ENCODE measurements around the gene P3H2. TPM values are rescaled to one million over a fixed set of nuclear protein-coding genes. Genes with fewer than 3 reads are reported as not detected.

P3H2 gene
- total RNA-seq, 1 experiment from 2014 or later, result 0.76 TPM

- Histone ChIP-seq H3K4me1 (ENCODE audit: control insufficient read depth in 1 of 2, insufficient read depth in 2 of 2, low read length in 2 of 2) (peaks cover 0 to 11% of the 10 kb centered on the region in 2 experiments; a peak in 2 of 4 replicates), H3K9ac (ENCODE audit: low read length) (no peak overlapping the region), H3K27me3 (ENCODE audit: insufficient read depth, low read length) (no peaks in the 10 kb centered on the region), H3K9me3 (ENCODE audit: control insufficient read depth in 1 of 2, insufficient read depth in 1 of 2, low read depth in 1 of 2, low read length in 2 of 2) (no peaks in the 10 kb centered on the region), H3K27ac (ENCODE audit: low read depth, low read length) (no peak overlapping the region), H4K20me1 (ENCODE audit: insufficient read depth) (no peaks in the 10 kb centered on the region), H3K9me2 (ENCODE audit: insufficient read depth) (no peaks in the 10 kb centered on the region), H3K4me3 (replicated peaks in 1 of 2; ENCODE audit: low read depth in 1 of 2, low read length in 2 of 2) (no peak overlapping the region), H3K36me3 (ENCODE audit: control insufficient read depth in 1 of 2, insufficient read depth in 2 of 2, low read length in 2 of 2) (no peaks in the 10 kb centered on the region), H3K79me2 (ENCODE audit: insufficient read depth, low read length) (no peaks in the 10 kb centered on the region), H2AFZ (ENCODE audit: low read depth, low read length, poor library complexity, severe bottlenecking) (no peak overlapping the region), H3K4me2 (ENCODE audit: low read length) (no peak overlapping the region)
- POLR2A ChIA-PET, result no interaction called here
- CTCF ChIA-PET, result no interaction called here
- RAD21 ChIA-PET (ENCODE audit: low non-redundant PET in 1 of 2, low total read pairs in 2 of 2, uncharacterized antibody in 2 of 2, unreplicated experiment in 2 of 2), result no interaction called here
- TF ChIP-seq YY1 (IDR thresholded peaks at IDR 0.05; ENCODE audit: extremely low read depth, insufficient replicate concordance, low read depth, low read length) (no peak), CBX3 (IDR thresholded peaks at IDR 0.05; ENCODE audit: low read depth) (no peak), CEBPB (IDR thresholded peaks at IDR 0.05; ENCODE audit: low read depth) (no peak), ELF1 (IDR thresholded peaks at IDR 0.05; ENCODE audit: borderline replicate concordance, low read depth) (no peak), REST (IDR thresholded peaks at IDR 0.05; ENCODE audit: low read depth) (no peak), ZNF274 (IDR thresholded peaks at IDR 0.05; ENCODE audit: low read depth, low read length) (no peak)
- no peak for ATAC-seq
- no peak for DNase-seq (ENCODE audit: low read depth, low spot score)
- intact Hi-C loops (cut with micrococcal nuclease), result no loop called here
- no TSS peak for BruUV-seq (replicated peaks)
Measured at GRCh38 chr3:190159902-190160435, 39.3 kb upstream of the P3H2 start.

DNA sequence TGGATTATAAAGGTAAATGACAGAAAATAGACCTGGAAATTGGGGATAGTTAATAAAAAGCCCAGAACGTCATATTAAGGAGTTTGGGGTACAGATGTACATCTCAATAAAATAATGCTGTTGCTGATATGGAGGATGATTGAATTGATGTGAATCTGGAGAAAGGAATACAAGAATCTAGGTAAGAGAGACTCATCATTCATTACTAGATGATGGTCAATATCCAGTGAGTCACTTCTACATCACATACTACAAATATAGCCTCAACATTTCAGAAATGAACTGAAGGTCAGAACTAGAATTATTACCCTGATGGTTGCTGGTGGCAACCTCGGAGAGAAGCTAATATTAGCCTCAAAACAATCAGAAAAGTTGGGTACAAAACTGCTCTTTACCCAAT is 37.6 kb upstream of the P3H2 start:
- no peak overlapping the region for H2AFZ ChIP-seq (ENCODE audit: low read depth, low read length, poor library complexity, severe bottlenecking)
- no peak for TF ChIP-seq SIN3A (IDR thresholded peaks at IDR 0.05; ENCODE audit: low read depth)
- TF ChIP-seq SRF (IDR thresholded peaks at IDR 0.05; ENCODE audit: low read depth), result no peak
- no peak for TF ChIP-seq TCF7L2 (IDR thresholded peaks at IDR 0.05; ENCODE audit: borderline replicate concordance, extremely low read depth, insufficient read depth, insufficient read length)
- no peak overlapping the region for H3K27ac ChIP-seq (ENCODE audit: low read depth, low read length)
- ChIA-PET RAD21 (ENCODE audit: low non-redundant PET in 1 of 2, low total read pairs in 2 of 2, uncharacterized antibody in 2 of 2, unreplicated experiment in 2 of 2) (no interaction called here), POLR2A (no interaction called here), CTCF (no interaction called here)
- intact Hi-C loops (cut with micrococcal nuclease), result no loop called here
- H3K4me2 ChIP-seq (ENCODE audit: low read length), result no peak overlapping the region
- ATAC-seq, result no peak
- no peaks in the 10 kb centered on the region for H4K20me1 ChIP-seq (ENCODE audit: insufficient read depth)
- H3K27me3 ChIP-seq (ENCODE audit: insufficient read depth, low read length), result no peaks in the 10 kb centered on the region
- no peaks in the 10 kb centered on the region for H3K9me3 ChIP-seq (ENCODE audit: control insufficient read depth in 1 of 2, insufficient read depth in 1 of 2, low read depth in 1 of 2, low read length in 2 of 2)
- DNase-seq (ENCODE audit: low read depth, low spot score), result no peak
- no peaks in the 10 kb centered on the region for H3K36me3 ChIP-seq (ENCODE audit: control insufficient read depth in 1 of 2, insufficient read depth in 2 of 2, low read length in 2 of 2)
- H3K9me2 ChIP-seq (ENCODE audit: insufficient read depth), result no peaks in the 10 kb centered on the region
- no peaks in the 10 kb centered on the region for H3K79me2 ChIP-seq (ENCODE audit: insufficient read depth, low read length)
- H3K9ac ChIP-seq (ENCODE audit: low read length), result no peak overlapping the region
- no TSS peak for BruUV-seq (replicated peaks)
- H3K4me3 ChIP-seq (replicated peaks in 1 of 2; ENCODE audit: low read depth in 1 of 2, low read length in 2 of 2), result no peak overlapping the region
- peaks cover 0 to 11% of the 10 kb centered on the region in 2 experiments; a peak in 2 of 4 replicates for H3K4me1 ChIP-seq (ENCODE audit: control insufficient read depth in 1 of 2, insufficient read depth in 2 of 2, low read length in 2 of 2)

Measured in HCT116 (cell line).